GM21737 (cell line): ENCODE measurements around the gene GRPR.
A peak's percentile ranks its signal among the peaks of the same experiment; 100 is the strongest.
"Not testable (repeated sequence)": the region's sequence is repeated elsewhere in the genome, so short reads cannot be mapped to it uniquely, and the experiment has no call there.

ENCODE experiments used
- ATAC-seq: cut with Tn5 transposase; IDR thresholded peaks from one replicate; pipeline ENCODE4 v1.9.1; 2021; ENCODE audit warnings: mild to moderate bottlenecking, moderate library complexity; ENCODE audit not compliant: unreplicated experiment

GRPR gene

DNA sequence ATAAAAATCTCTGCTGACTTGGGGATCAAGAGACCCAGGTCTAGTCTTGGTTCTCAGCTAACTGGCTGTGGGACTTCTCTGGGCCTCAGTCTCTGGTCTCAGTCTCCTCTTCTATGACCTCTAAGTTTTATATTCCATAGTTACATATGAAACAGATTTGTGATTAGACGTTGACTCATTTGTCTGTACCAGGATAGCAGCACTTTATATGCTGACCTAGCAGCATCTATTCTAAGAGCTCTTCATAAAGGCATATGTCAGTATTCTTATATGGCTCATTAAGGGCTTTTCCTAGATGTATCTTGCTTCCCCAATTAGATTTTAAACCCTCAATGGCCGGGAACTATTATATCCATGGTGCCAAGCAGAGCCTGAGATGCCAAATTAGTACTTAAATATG is 12.7 kb downstream of the GRPR start:
- ATAC-seq = no peak

DNA sequence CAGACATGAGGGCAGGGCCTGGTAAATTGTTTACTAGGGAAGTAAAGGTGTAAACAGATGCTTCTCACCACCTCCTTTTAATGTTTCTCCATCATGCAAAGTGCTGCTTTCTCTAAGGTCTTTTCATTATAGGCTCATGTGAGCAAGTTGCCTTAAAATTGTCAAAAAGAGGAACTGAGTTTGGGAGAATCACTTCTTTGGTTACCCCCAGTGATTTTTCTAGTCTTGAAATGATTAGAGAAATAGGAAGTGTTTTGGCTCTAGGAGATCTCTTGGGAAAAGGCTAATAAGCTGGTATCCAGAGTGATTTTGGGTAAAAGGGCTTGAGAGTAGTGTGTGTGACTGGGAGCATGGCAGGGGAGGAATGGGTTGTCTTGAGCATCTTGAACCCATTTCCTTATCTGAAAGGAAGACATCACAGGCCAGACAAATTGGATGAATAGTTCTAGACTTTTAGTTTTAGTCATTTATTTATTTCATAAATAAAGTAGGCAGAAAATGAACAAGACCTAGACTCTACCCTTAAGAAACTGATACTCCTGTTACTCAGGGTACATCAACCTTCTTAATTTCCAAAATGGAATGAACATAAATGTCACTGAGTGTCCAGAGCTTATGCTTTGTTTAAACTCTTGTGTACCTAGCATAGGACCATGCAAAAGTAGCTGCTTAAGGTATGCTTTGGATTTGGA is 14.2 kb downstream of the GRPR start:
- ATAC-seq = peak; percentile 67

GRCh38 chrX:16138108-16138427 is 14.7 kb downstream of the GRPR start:
- ATAC-seq = peak; percentile 20

- ATAC-seq = no peak
Measured at GRCh38 chrX:16140448-16140847, 17.1 kb downstream of the GRPR start.

- ATAC-seq = no peak
Measured at GRCh38 chrX:16140983-16141382, 17.6 kb downstream of the GRPR start.

DNA sequence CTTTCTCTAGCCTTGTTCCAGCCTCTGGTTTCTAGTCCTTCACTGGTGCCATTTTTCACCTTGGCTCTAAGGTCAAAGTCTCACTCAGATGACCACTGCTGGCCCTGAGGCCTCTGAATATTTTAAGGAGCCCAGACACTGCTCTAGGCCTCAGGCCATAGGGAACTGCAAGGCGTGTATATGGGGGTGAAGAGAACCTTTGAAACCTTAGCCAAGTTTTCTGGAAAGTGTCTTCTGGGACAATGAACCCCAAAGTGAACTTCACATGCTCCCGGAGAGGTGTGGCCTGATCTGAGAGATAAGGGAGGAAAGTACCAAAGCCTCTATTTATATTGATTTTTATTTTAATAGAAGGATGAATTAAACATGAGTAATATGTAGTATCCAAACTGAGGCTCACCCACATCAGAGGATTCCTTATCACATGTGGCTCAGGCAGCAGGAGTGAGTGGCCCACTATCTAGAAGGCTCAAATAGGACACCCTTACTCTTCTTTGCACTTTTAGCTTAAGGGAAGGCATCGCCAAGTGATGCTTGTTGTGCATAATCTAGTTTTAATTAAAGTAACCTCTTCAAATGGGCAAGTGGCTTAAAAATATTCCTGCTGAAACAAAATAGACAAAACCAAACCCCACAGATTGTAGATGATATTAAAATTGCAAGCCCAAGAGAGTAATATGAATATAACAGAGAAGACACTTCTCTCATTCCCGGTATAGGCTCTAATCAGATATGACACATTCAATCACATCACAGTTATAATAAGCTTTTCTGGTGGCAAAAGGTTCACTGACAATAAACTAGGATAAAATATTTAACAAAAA is 18.3 kb downstream of the GRPR start:
- no peak for ATAC-seq

GRCh38 chrX:16142246-16142558 is 18.8 kb downstream of the GRPR start:
- no peak for ATAC-seq

DNA sequence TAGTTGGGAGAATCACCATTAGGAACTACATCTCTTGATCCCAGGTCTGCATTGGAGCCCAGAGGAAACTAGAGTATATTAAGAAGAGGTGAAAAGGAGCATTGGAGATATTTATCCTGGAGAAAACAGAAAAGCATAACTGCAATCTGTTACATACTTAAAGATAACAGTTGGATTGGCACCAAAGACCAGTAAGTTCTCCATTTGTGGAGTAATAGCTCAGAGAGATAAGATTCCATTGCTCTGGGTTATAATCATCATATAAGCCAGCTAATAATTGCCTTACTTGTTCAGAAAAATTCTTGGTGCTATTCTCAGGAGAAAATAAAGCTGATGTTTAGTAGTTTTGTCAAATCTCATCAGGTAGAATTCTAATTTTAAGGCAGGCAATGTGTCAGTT is 20.6 kb downstream of the GRPR start:
- ATAC-seq = no peak

GRCh38 chrX:16144420-16144819 is 21.1 kb downstream of the GRPR start:
- no peak for ATAC-seq

DNA sequence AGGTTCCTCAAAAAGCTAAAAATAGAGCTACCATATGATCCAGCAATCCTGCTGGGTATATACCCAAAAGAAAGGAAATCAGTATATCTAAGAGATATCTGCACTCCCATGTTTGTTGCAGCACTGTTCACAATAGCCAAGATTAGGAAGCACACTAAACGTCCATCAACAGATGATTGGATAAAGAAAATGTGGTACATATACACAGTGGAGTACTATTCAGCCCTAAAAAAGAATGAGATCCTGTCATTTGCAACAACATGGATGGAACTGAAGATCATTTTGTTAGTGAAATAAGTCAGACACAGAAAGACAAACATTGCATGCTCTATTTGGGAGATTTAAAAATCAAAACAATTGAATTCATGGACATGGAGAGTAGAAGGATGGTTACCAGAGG is 21.7 kb downstream of the GRPR start:
- ATAC-seq = not testable (repeated sequence)

GRCh38 chrX:16145656-16146055 is 22.3 kb downstream of the GRPR start:
- no peak for ATAC-seq

- ATAC-seq = no peak
Measured at GRCh38 chrX:16148896-16149295, 25.5 kb downstream of the GRPR start.

- ATAC-seq = no peak
Measured at GRCh38 chrX:16155581-16156096, 32.3 kb downstream of the GRPR start.

GRCh38 chrX:16156692-16157331 is 33.4 kb downstream of the GRPR start:
- no peak for ATAC-seq

DNA sequence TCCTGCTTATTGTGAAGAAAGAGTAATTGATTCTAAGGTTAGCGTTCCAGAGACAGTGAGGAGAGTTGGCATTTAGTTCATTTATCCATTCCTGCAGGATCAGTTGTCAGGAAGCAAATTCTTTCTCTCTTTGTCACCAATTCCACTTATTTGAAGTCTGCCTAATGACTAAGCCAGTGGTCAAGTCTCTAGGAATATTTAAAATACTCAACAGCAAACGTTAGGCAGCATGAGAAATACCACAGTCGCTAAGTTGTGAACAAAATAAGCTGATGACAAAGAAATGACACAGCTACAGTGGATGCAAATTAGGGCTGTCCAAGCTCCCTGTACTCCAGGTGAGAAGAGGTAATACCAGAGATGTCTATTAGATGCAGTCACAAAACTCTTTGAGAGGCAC is 37.4 kb downstream of the GRPR start:
- ATAC-seq = no peak

GRCh38 chrX:16161173-16161572 is 37.8 kb downstream of the GRPR start:
- ATAC-seq = not testable (repeated sequence)

DNA sequence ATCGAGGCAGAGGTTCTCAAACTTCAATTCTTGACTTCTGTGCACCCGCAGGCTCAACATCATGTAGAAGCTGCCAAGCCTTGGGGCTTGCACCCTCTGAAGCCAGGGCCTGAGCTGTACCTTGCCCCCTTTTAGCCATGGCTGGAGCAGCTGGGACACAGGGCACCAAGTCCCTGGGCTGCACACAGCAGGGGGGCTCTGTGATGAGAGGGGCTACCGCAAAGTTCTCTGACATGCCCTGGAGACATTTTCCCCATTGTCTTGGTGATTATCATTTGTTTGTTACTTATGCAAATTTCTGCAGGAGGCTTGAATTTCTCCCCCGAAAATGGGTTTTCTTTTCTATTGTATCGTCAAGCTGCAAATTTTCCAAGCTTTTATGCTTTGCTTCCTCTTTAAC is 39.0 kb downstream of the GRPR start:
- no peak for ATAC-seq

DNA sequence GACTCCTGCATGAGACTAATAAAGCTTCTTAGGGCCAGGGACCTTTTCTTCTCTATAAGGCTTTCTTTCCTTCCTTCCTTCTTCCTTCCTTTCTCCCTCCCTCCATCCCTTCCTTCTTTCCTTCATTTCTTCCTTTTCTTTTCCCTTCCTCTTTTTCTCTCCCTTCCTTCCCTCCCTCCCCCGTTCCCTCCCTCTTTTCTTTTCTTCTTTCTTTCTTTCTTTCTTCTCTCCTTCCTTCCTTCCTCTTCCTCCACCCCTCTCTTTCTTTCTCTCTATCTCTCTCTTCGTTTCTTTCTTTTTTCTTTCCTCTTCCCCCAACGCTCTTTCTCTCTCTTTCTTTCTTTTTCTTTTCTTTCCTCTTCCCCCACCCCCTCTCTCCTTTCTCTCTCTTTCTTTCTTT is 41.4 kb downstream of the GRPR start:
- ATAC-seq = no peak

DNA sequence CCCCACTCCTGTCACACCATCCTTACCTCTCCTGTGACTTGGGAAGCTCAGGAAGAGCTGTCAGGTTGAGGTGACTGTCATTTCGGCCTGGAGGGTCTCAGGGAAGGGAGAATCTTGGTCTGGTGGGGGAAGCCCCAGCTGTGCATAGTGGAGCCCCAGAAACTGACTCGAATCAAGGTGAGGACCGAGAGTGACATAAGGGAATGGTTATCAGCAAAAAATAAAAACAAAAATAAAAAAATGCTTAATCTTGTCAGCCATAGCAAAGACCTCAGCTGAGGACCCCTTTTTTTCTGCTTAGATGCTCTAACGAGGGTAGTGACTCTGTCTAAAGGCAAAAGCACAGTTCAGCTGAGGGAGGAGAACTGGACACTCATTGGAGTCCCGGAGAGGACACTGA is 43.8 kb downstream of the GRPR start, which contains the start of gene MAGEB17:
Gene MAGEB17, plus strand, starts transcription at position 301 of the 400 bp plus-strand sequence. CDS start 2,902 bp downstream, outside the sequence.
- ATAC-seq = no peak

DNA sequence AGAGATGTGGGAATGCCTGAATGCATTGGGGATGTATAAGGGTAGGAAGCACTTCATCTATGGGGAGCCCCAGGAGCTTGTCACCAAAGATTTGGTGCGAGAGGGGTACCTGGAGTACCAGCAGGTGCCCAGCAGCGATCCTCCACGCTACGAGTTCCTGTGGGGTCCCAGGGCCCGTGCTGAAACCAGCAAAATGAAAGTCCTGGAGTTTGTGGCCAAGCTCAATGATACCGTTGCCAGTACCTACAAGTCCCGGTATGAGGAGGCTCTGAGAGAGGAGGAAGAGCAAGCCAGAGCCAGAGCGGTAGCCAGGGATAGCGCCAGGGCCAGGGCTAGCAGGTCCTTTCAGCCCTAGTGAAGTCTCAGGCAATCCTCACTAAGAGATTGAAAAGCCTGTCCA is 47.7 kb downstream of the GRPR start:
- ATAC-seq = no peak

GRCh38 chrX:16171944-16172343 is 48.6 kb downstream of the GRPR start:
- ATAC-seq = no peak

DNA sequence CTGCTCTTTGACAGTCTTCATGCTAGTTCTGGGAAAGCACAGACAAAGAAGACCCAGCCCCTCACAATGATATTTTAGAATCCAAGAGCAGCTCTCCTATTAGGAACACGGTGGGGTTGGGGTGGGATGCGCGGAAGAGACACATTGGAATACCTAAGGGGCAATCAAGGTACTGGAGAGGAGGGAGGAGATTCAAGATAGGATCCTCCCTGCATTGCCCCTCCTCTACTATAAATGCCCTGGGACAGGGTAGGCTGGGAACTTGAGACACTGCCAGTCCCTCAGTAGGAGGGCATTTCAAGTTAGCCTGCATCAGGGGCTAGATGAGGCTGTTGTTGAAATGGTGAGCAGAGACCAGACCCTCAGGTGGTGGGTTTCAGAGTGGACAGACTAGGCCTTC is 49.0 kb downstream of the GRPR start:
- ATAC-seq = no peak
